Neural cell (in vitro differentiated cells): ENCODE results near the gene TNKS1BP1. TPM values are rescaled to one million over a fixed set of nuclear protein-coding genes. Genes with fewer than 3 reads are reported as not detected.

Experiments used
- H2AFZ ChIP-seq: fragments of 200-600, 300-800 bp; sonication (generic), shearing (Covaris generic); 2 replicates; pipeline ENCODE4 v1.6.0; 2014; ENCODE audit warnings: low read depth, mild to moderate bottlenecking, antibody characterized with exemption, low read length, moderate library complexity
- H3F3A ChIP-seq: fragments of 200-600 bp; shearing (Covaris generic); 2 replicates; pipeline ENCODE4 v1.6.1; 2016; ENCODE audit warnings: mild to moderate bottlenecking, moderate library complexity, mixed read lengths, antibody characterized with exemption, low read length; ENCODE audit not compliant: insufficient read depth, poor library complexity, severe bottlenecking
- H3K27ac ChIP-seq: fragments of 200-600, 300-800 bp; sonication (generic), shearing (Covaris generic); 2 replicates; pipeline ENCODE4 v1.5.1; 2014; ENCODE audit warnings: mild to moderate bottlenecking, low read length, moderate library complexity
- H3K27me3 ChIP-seq: fragments of 300-800, 200-600 bp; sonication (generic), shearing (Covaris generic); 2 replicates; pipeline ENCODE4 v1.6.0; 2014; ENCODE audit warnings: mild to moderate bottlenecking, low read depth, low read length, moderate library complexity; ENCODE audit not compliant: insufficient read depth
- H3K36me3 ChIP-seq: fragments of 300-800, 200-600 bp; sonication (generic), shearing (Covaris generic); 2 replicates; pipeline ENCODE4 v1.5.1; 2014; ENCODE audit warnings: mild to moderate bottlenecking, antibody characterized with exemption, low read length, moderate library complexity; ENCODE audit not compliant: insufficient read depth
- H3K4me2 ChIP-seq: fragments of 300-800, 200-600 bp; sonication (generic), shearing (Covaris generic); 2 replicates; pipeline ENCODE4 v1.6.0; 2014; ENCODE audit warnings: mild to moderate bottlenecking, low read length
- H3K4me3 ChIP-seq: fragments of 300-800, 200-600 bp; sonication (generic), shearing (Covaris generic); 2 replicates; pipeline ENCODE4 v1.5.1; 2014; ENCODE audit warnings: mild to moderate bottlenecking, low read length, moderate library complexity
- H3K79me2 ChIP-seq: fragments of 200-600 bp; shearing (Covaris generic); replicated peaks from 2 replicates; pipeline ENCODE4 v1.6.0; 2014; ENCODE audit warnings: mild to moderate bottlenecking, low read length, moderate library complexity; ENCODE audit not compliant: insufficient read depth
- H3K9ac ChIP-seq: fragments of 300-800, 200-600 bp; sonication (generic), shearing (Covaris generic); 2 replicates; pipeline ENCODE4 v1.6.1; 2016; ENCODE audit warnings: mild to moderate bottlenecking, low read length, mixed read lengths
- H3K9me2 ChIP-seq: fragments of 200-600 bp; shearing (Covaris generic); 2 replicates; pipeline ENCODE4 v1.6.1; 2016; ENCODE audit warnings: mild to moderate bottlenecking, low read length, mixed read lengths; ENCODE audit not compliant: insufficient read depth
- H3K9me3 ChIP-seq: fragments of 200-600, 300-800 bp; sonication (generic), shearing (Covaris generic); 2 replicates; pipeline ENCODE4 v1.6.1; 2016; ENCODE audit warnings: mild to moderate bottlenecking, mixed run types, low read length, moderate library complexity, mixed read lengths
- H4K20me1 ChIP-seq: fragments of 200-600 bp; shearing (Covaris generic); 2 replicates; pipeline ENCODE4 v1.6.1; 2016; ENCODE audit warnings: mild to moderate bottlenecking, mixed run types; ENCODE audit not compliant: insufficient read depth
- CTCF ChIP-seq: fragments of 450-650 bp; IDR thresholded peaks from 2 replicates; pipeline ENCODE4 v1.5.1; 2014; ENCODE audit warnings: antibody characterized with exemption, mild to moderate bottlenecking, moderate library complexity; ENCODE audit not compliant: poor library complexity, severe bottlenecking
- EP300 ChIP-seq: fragments of 450-650 bp; conservative IDR thresholded peaks from 2 replicates; pipeline ENCODE4 v1.6.1; 2014; ENCODE audit warnings: antibody characterized with exemption, mild to moderate bottlenecking, moderate library complexity; ENCODE audit not compliant: poor library complexity, severe bottlenecking
- EZH2 ChIP-seq: fragments of 200-600, 300-800 bp; shearing (Covaris generic), sonication (generic); IDR thresholded peaks from 2 replicates; pipeline ENCODE4 v1.6.1; 2014; ENCODE audit warnings: antibody characterized with exemption, low read length, borderline replicate concordance, mild to moderate bottlenecking; ENCODE audit not compliant: insufficient read depth, poor library complexity, severe bottlenecking
- MXI1 ChIP-seq: fragments of 450-650 bp; conservative IDR thresholded peaks from 2 replicates; pipeline ENCODE4 v1.6.1; 2014; ENCODE audit warnings: antibody characterized with exemption, mild to moderate bottlenecking; ENCODE audit not compliant: poor library complexity, severe bottlenecking
- POLR2AphosphoS5 ChIP-seq: IDR thresholded peaks from 2 replicates; pipeline ENCODE4 v1.6.1; 2012
- RAD21 ChIP-seq: fragments of 450-650 bp; conservative IDR thresholded peaks from 2 replicates; pipeline ENCODE4 v1.6.1; 2014; ENCODE audit warnings: antibody characterized with exemption, mild to moderate bottlenecking, moderate library complexity
- SMC3 ChIP-seq: fragments of 450-650 bp; conservative IDR thresholded peaks from 2 replicates; pipeline ENCODE4 v1.6.1; 2014; ENCODE audit warnings: antibody characterized with exemption, mild to moderate bottlenecking, moderate library complexity; ENCODE audit not compliant: poor library complexity
- TAF1 ChIP-seq: IDR thresholded peaks from 2 replicates; pipeline ENCODE4 v1.6.1; 2012; ENCODE audit warnings: low read depth
- polyA plus RNA-seq: library from polyadenylated mRNA; depleted of rRNA; stranded (reverse); fragments of >200 nt; gene quantifications from 2 replicates; pipeline ENCODE4 v1.2.3, GENCODE V29; 2014
- TF ChIP-seq, protein P1 (sequence below): IDR thresholded peaks from 2 replicates; pipeline ENCODE4 v1.6.1; 2012; ENCODE audit warnings: borderline replicate concordance

The TNKS1BP1 gene
- polyA plus RNA-seq, 1 donor from 2014 or later, result 8.9 TPM

DNA sequence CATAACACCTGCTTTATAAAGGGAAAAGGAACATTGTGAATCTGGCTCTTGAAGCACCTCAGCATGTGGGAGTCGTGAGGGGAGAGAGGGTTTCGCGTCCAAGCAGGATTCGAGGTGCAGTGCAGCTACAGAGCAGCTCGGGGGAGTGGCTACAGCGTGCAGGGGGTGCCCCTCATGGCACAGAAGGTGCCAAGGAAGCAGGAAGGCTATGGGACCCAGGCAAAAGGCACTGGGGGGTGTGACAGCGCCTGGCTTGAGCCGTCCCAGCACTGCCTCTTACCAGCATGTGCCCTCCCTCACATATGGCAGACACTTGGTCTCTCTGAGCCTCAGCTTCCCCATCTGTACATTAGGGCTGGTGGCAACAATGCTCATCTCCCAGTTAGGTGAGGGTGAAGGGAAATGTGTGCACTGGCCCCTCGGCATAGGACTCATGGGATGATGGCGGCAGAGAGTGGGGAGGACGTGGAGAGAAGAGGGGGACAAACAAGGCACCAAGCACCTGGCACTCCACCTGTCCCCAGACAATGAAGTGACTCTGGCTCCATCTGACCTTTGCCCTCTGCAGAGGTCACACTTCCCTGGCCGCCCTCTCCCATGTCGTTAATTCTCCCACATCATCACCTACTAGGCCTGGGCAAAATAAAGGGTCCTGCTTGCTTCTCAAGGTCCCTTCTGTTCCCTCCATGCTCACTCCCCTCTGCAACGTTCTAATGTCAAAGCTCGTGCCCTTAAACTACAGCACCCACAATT is 10.4 kb downstream of the TNKS1BP1 start:
- TF ChIP-seq RAD21, result no peak
- TF ChIP-seq SMC3, result no peak
- TF ChIP-seq, protein P1, sequence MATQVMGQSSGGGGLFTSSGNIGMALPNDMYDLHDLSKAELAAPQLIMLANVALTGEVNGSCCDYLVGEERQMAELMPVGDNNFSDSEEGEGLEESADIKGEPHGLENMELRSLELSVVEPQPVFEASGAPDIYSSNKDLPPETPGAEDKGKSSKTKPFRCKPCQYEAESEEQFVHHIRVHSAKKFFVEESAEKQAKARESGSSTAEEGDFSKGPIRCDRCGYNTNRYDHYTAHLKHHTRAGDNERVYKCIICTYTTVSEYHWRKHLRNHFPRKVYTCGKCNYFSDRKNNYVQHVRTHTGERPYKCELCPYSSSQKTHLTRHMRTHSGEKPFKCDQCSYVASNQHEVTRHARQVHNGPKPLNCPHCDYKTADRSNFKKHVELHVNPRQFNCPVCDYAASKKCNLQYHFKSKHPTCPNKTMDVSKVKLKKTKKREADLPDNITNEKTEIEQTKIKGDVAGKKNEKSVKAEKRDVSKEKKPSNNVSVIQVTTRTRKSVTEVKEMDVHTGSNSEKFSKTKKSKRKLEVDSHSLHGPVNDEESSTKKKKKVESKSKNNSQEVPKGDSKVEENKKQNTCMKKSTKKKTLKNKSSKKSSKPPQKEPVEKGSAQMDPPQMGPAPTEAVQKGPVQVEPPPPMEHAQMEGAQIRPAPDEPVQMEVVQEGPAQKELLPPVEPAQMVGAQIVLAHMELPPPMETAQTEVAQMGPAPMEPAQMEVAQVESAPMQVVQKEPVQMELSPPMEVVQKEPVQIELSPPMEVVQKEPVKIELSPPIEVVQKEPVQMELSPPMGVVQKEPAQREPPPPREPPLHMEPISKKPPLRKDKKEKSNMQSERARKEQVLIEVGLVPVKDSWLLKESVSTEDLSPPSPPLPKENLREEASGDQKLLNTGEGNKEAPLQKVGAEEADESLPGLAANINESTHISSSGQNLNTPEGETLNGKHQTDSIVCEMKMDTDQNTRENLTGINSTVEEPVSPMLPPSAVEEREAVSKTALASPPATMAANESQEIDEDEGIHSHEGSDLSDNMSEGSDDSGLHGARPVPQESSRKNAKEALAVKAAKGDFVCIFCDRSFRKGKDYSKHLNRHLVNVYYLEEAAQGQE, result no peak
- TF ChIP-seq TAF1, result no peak
- no peak for TF ChIP-seq EP300
- no peak for TF ChIP-seq CTCF
- TF ChIP-seq POLR2AphosphoS5, result no peak
- no peak for TF ChIP-seq MXI1
- no peak for TF ChIP-seq EZH2
- no peak overlapping the region for H3K4me2 ChIP-seq
- H2AFZ ChIP-seq, result no peak overlapping the region
- H4K20me1 ChIP-seq, result no peaks in the 10 kb centered on the region
- no peaks in the 10 kb centered on the region for H3K79me2 ChIP-seq
- H3F3A ChIP-seq, result no peaks in the 10 kb centered on the region
- no peak overlapping the region for H3K4me3 ChIP-seq
- no peak overlapping the region for H3K9ac ChIP-seq
- no peak overlapping the region for H3K27ac ChIP-seq
- H3K9me3 ChIP-seq, result no peaks in the 10 kb centered on the region
- peaks cover 7% of the 10 kb centered on the region for H3K36me3 ChIP-seq
- H3K9me2 ChIP-seq, result no peaks in the 10 kb centered on the region
- H3K27me3 ChIP-seq, result no peaks in the 10 kb centered on the region

- H3K79me2 ChIP-seq, result no peaks in the 10 kb centered on the region
- no peaks in the 10 kb centered on the region for H3F3A ChIP-seq
- H3K4me3 ChIP-seq, result no peak overlapping the region
- H2AFZ ChIP-seq, result no peak overlapping the region
- H3K4me2 ChIP-seq, result no peak overlapping the region
- H3K27me3 ChIP-seq, result no peaks in the 10 kb centered on the region
- H3K9me3 ChIP-seq, result no peaks in the 10 kb centered on the region
- no peak for TF ChIP-seq TAF1
- no peak for TF ChIP-seq EZH2
- no peak for TF ChIP-seq MXI1
- no peak for TF ChIP-seq POLR2AphosphoS5
- H3K27ac ChIP-seq, result no peak overlapping the region
- H4K20me1 ChIP-seq, result no peaks in the 10 kb centered on the region
- H3K36me3 ChIP-seq, result peaks cover 7% of the 10 kb centered on the region
- no peak overlapping the region for H3K9ac ChIP-seq
- no peaks in the 10 kb centered on the region for H3K9me2 ChIP-seq
These were observed 11.0 kb downstream of the TNKS1BP1 start for GRCh38 chr11:57313788-57314135.
